H9 (cell line): ENCODE measurements around the gene PLXNA4. TPM values are rescaled to one million over a fixed set of nuclear protein-coding genes. Genes with fewer than 3 reads are reported as not detected.

ENCODE experiments used
- DNase-seq: peaks from one replicate; pipeline ENCODE4 v3.0.0-alpha.2; 2017
- H2AFZ ChIP-seq: one replicate; pipeline ENCODE4 v1.6.1; 2013; ENCODE audit warnings: mild to moderate bottlenecking, low read length, control low read depth, moderate library complexity
- H2AK5ac ChIP-seq: 2 replicates; pipeline ENCODE4 v1.6.1; 2013; ENCODE audit warnings: low read length, control low read depth, mixed read lengths; ENCODE audit not compliant: insufficient read length
- H2BK120ac ChIP-seq: one replicate; pipeline ENCODE4 v1.6.1; 2013; ENCODE audit warnings: low read depth, mild to moderate bottlenecking, low read length, control low read depth, inconsistent platforms; ENCODE audit not compliant: poor library complexity, severe bottlenecking
- H2BK12ac ChIP-seq: 2 replicates; pipeline ENCODE4 v1.6.1; 2013; ENCODE audit warnings: low read length, control low read depth, mixed read lengths, low read depth; ENCODE audit not compliant: insufficient read length
- H2BK15ac ChIP-seq: 2 replicates; pipeline ENCODE4 v1.6.1; 2013; ENCODE audit warnings: low read depth, low read length, control low read depth
- H2BK20ac ChIP-seq: one replicate; pipeline ENCODE4 v1.6.1; 2013; ENCODE audit warnings: low read depth, mild to moderate bottlenecking, low read length, control low read depth, inconsistent platforms; ENCODE audit not compliant: poor library complexity, severe bottlenecking
- H2BK5ac ChIP-seq: 2 replicates; pipeline ENCODE4 v1.6.1; 2013; ENCODE audit warnings: low read length, control low read depth, mixed read lengths; ENCODE audit not compliant: insufficient read length
- H3K14ac ChIP-seq: 2 replicates; pipeline ENCODE4 v1.6.1; 2013; ENCODE audit warnings: low read length, control low read depth; ENCODE audit not compliant: insufficient read depth
- H3K18ac ChIP-seq: 2 replicates; pipeline ENCODE4 v1.6.1; 2013; ENCODE audit warnings: low read depth, mild to moderate bottlenecking, mixed read lengths, low read length, control low read depth; ENCODE audit not compliant: insufficient read length
- H3K23ac ChIP-seq: 2 replicates; pipeline ENCODE4 v1.6.1; 2013; ENCODE audit warnings: low read length, control low read depth, mixed read lengths, low read depth; ENCODE audit not compliant: insufficient read length
- H3K23me2 ChIP-seq: 2 replicates; pipeline ENCODE4 v1.6.1; 2013; ENCODE audit warnings: low read depth, mild to moderate bottlenecking, mixed read lengths, low read length, control low read depth; ENCODE audit not compliant: insufficient read length, poor library complexity, severe bottlenecking
- H3K27ac ChIP-seq: 2 replicates; pipeline ENCODE4 v1.5.1; 2013; ENCODE audit warnings: low read length, control low read depth, mixed read lengths, low read depth; ENCODE audit not compliant: insufficient read length
- H3K27me3 ChIP-seq: 2 replicates; pipeline ENCODE4 v1.6.1; 2013; ENCODE audit warnings: low read length, control low read depth, inconsistent platforms; ENCODE audit not compliant: insufficient read depth
- H3K4ac ChIP-seq: 2 replicates; pipeline ENCODE4 v1.6.1; 2013; ENCODE audit warnings: low read depth, mild to moderate bottlenecking, control low read depth, inconsistent platforms, low read length, moderate library complexity
- H3K4me1 ChIP-seq: 2 replicates; pipeline ENCODE4 v1.6.1; 2013; ENCODE audit warnings: low read length, control low read depth, inconsistent platforms; ENCODE audit not compliant: insufficient read depth
- H3K4me2 ChIP-seq: 2 replicates; pipeline ENCODE4 v1.6.1; 2013; ENCODE audit warnings: low read length, control low read depth, mixed read lengths; ENCODE audit not compliant: insufficient read length, insufficient read depth
- H3K56ac ChIP-seq: 2 replicates; pipeline ENCODE4 v1.6.1; 2013; ENCODE audit warnings: low read depth, mild to moderate bottlenecking, mixed read lengths, low read length, control low read depth; ENCODE audit not compliant: insufficient read length
- H3K79me1 ChIP-seq: 2 replicates; pipeline ENCODE4 v1.6.1; 2013; ENCODE audit warnings: low read depth, mild to moderate bottlenecking, moderate library complexity, low read length, control low read depth, inconsistent platforms; ENCODE audit not compliant: insufficient read depth, poor library complexity, severe bottlenecking
- H3K79me2 ChIP-seq: 2 replicates; pipeline ENCODE4 v1.6.1; 2013; ENCODE audit warnings: low read length, control low read depth, inconsistent platforms; ENCODE audit not compliant: insufficient read depth
- H3K9ac ChIP-seq: 2 replicates; pipeline ENCODE4 v1.6.1; 2013; ENCODE audit warnings: low read length, control low read depth, mixed read lengths; ENCODE audit not compliant: insufficient read length; ENCODE audit errors: extremely low read depth
- H3K9me3 ChIP-seq: one replicate; pipeline ENCODE4 v1.6.1; 2013; ENCODE audit warnings: low read depth, low read length, inconsistent platforms; ENCODE audit not compliant: control insufficient read depth
- H3T11ph ChIP-seq: one replicate; pipeline ENCODE4 v1.6.1; 2013; ENCODE audit warnings: mild to moderate bottlenecking, low read length, control low read depth, inconsistent platforms
- H4K20me1 ChIP-seq: one replicate; pipeline ENCODE4 v1.6.1; 2013; ENCODE audit not compliant: control insufficient read depth, insufficient read length, insufficient read depth
- H4K5ac ChIP-seq: 2 replicates; pipeline ENCODE4 v1.6.1; 2013; ENCODE audit warnings: low read depth, mild to moderate bottlenecking, mixed read lengths, low read length, control low read depth; ENCODE audit not compliant: insufficient read length
- H4K8ac ChIP-seq: replicated peaks from 2 replicates; pipeline ENCODE4 v1.6.1; 2013; ENCODE audit warnings: low read length, control low read depth, mixed read lengths, low read depth; ENCODE audit not compliant: insufficient read length
- H4K91ac ChIP-seq: 2 replicates; pipeline ENCODE4 v1.6.1; 2013; ENCODE audit warnings: low read depth, mild to moderate bottlenecking, moderate library complexity, mixed read lengths, low read length, control low read depth; ENCODE audit not compliant: insufficient read length
- H3K27ac Mint-ChIP-seq, 3 experiments: 2 replicates in 2 of 3; 3 replicates in 1 of 3; pipeline ENCODE4 v1.8.0; 2020 to 2021; ENCODE audit warnings: mixed read lengths in 3 of 3, mild to moderate bottlenecking in 1 of 3, moderate library complexity in 1 of 3
- H3K27me3 Mint-ChIP-seq: 2 replicates; pipeline ENCODE4 v1.8.0; 2021; ENCODE audit warnings: low read depth, mild to moderate bottlenecking, moderate library complexity, mixed read lengths
- H3K36me3 Mint-ChIP-seq, 3 experiments: 2 replicates in 2 of 3; 3 replicates in 1 of 3; pipeline ENCODE4 v1.8.0; 2020 to 2021; ENCODE audit warnings: low read depth in 3 of 3, mixed read lengths in 3 of 3; ENCODE audit not compliant: insufficient read depth in 1 of 3
- H3K4me1 Mint-ChIP-seq, 2 experiments: 2 replicates each; pipeline ENCODE4 v1.8.0; 2020; ENCODE audit warnings: mixed read lengths in 2 of 2
- H3K4me3 Mint-ChIP-seq, 2 experiments: 2 replicates in 1 of 2; 3 replicates in 1 of 2; pipeline ENCODE4 v1.8.0; 2020 to 2021; ENCODE audit warnings: mild to moderate bottlenecking in 2 of 2, mixed read lengths in 2 of 2, moderate library complexity in 1 of 2
- H3K9me3 Mint-ChIP-seq, 2 experiments: 2 replicates in 1 of 2; 3 replicates in 1 of 2; pipeline ENCODE4 v1.8.0; 2020; ENCODE audit warnings: mild to moderate bottlenecking in 2 of 2, mixed read lengths in 2 of 2, moderate library complexity in 1 of 2
- CTCF ChIP-seq: fragments of 200-600 bp; sonication (generic); conservative IDR thresholded peaks from 3 replicates; pipeline ENCODE4 v1.8.0; 2021; ENCODE audit warnings: antibody characterized with exemption, mild to moderate bottlenecking
- WGBS: extraction: QIAGEN DNeasy Blood & Tissue Kit; methylation state at CpG from one replicate; pipeline ENCODE4 v1.1.7; 2013; ENCODE audit warnings: missing lambda C conversion rate, low lambda C conversion rate, mixed read lengths; ENCODE audit not compliant: insufficient read length; ENCODE audit errors: extremely low coverage; 5-methylcytosine and 5-hydroxymethylcytosine counted together
- total RNA-seq: library from RNA; stranded (reverse); gene quantifications from 2 replicates; pipeline ENCODE4 v1.2.1, GENCODE V29; 2021

Gene PLXNA4
- total RNA-seq, 1 experiment from 2014 or later: 0.35 TPM

- Histone ChIP-seq H3K4ac (no peak overlapping the region), H3K9me3 (no peaks in the 10 kb centered on the region), H3T11ph (no peak overlapping the region), H2BK120ac (no peak overlapping the region), H2BK20ac (no peak overlapping the region), H3K23ac (no peak overlapping the region), H4K91ac (no peak overlapping the region), H3K14ac (no peak overlapping the region), H3K79me1 (no peaks in the 10 kb centered on the region), H2BK12ac (no peak overlapping the region), H3K79me2 (no peaks in the 10 kb centered on the region), H4K5ac (no peak overlapping the region), H3K27ac (no peak overlapping the region), H4K8ac (no peak overlapping the region), H3K27me3 (no peaks in the 10 kb centered on the region), H2AK5ac (no peak overlapping the region), H3K56ac (no peak overlapping the region), H4K20me1 (no peaks in the 10 kb centered on the region), H3K4me1 (peaks cover 4% of the 10 kb centered on the region; the same call in 1 of the 2 replicates), H3K4me2 (no peak overlapping the region), H3K9ac (no peak overlapping the region), H2BK15ac (no peak overlapping the region), H3K23me2 (no peaks in the 10 kb centered on the region), H2AFZ (no peak overlapping the region), H2BK5ac (no peak overlapping the region), H3K18ac (no peak overlapping the region)
- DNase-seq: no peak
- Mint-ChIP-seq H3K9me3 (peaks cover 13 to 16% of the 10 kb centered on the region in 2 experiments), H3K36me3 (peaks cover 8 to 17% (median 10%) of the 10 kb centered on the region in 3 experiments), H3K4me3 (no peak overlapping the region), H3K4me1 (peaks cover 40 to 49% of the 10 kb centered on the region in 2 experiments), H3K27ac (peak overlapping the region in 2 of 3 experiments; percentile 44 to 94; a peak in 2 of 7 replicates), H3K27me3 (peaks cover 7% of the 10 kb centered on the region; the same call in 1 of the 2 replicates)
- no peak for TF ChIP-seq CTCF
- no CpG with 5 or more reads among the region's 8 CpGs for WGBS
Observed at GRCh38 chr7:132183781-132184380, 392.4 kb downstream of the PLXNA4 start.
